Activated naive CD4-positive, alpha-beta T cell treated with anti-CD3 and anti-CD28 coated beads, Interleukin-2, amount 50 U/mL, for 72 hours (primary cell): ENCODE results near the gene SBF2. TPM values are rescaled to one million over a fixed set of nuclear protein-coding genes. Genes with fewer than 3 reads are reported as not detected.
"Not testable (repeated sequence)": the region's sequence is repeated elsewhere in the genome, so short reads cannot be mapped to it uniquely, and the experiment has no call there.

ENCODE experiments used
- ATAC-seq, 2 donors: fragments of 150-1000 bp; cut with Tn5 transposase; 2 replicates each; pipeline ENCODE4 v1.10.0; 2021; ENCODE audit warnings: mild to moderate bottlenecking in 2 of 2, moderate library complexity in 2 of 2
- DNase-seq, 2 donors: peaks; one replicate each; pipeline ENCODE4 v3.0.0; 2021 to 2022; ENCODE audit warnings: low spot score in 2 of 2
- H3K27ac Mint-ChIP-seq, 2 donors: one replicate each; pipeline ENCODE4 v1.8.0; 2022; ENCODE audit warnings: mild to moderate bottlenecking in 2 of 2, mixed read lengths in 2 of 2
- H3K36me3 Mint-ChIP-seq, 2 donors: one replicate each; pipeline ENCODE4 v1.8.0; 2022; ENCODE audit warnings: mixed read lengths in 2 of 2
- H3K9me3 Mint-ChIP-seq, 2 donors: one replicate each; pipeline ENCODE4 v1.8.0; 2022; ENCODE audit warnings: mixed read lengths in 2 of 2
- total RNA-seq, 2 donors: library from RNA; stranded (reverse); gene quantifications; one replicate each; pipeline ENCODE4 v1.2.3, GENCODE V29; 2022

The SBF2 gene
- total RNA-seq, 2 donors from 2014 or later: 17.8 to 33.2 TPM

DNA sequence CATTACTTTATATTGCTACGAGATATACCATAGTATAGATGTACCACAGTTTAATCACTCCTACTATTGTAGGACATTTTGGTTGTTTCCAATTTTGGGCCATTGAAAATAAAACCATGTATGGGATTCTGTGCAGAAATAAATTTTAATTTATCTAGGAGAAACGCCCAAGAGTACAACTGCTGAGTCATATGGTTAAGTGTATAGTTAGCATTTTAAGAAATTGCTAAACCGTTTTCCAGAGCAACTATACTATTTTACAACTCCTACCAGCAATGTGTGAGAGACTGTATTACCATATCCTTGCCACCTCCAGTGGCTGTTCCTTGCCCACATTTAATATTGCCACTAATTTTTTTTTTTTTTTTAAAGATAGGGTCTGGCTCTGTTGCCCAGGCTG is 163.1 kb downstream of the SBF2 start:
- no peak for ATAC-seq
- H3K27ac Mint-ChIP-seq: no peak overlapping the region
- peaks cover 6 to 7% of the 10 kb centered on the region in 2 donors for H3K36me3 Mint-ChIP-seq
- DNase-seq: no peak
- peaks cover 6 to 17% of the 10 kb centered on the region in 2 donors for H3K9me3 Mint-ChIP-seq

DNA sequence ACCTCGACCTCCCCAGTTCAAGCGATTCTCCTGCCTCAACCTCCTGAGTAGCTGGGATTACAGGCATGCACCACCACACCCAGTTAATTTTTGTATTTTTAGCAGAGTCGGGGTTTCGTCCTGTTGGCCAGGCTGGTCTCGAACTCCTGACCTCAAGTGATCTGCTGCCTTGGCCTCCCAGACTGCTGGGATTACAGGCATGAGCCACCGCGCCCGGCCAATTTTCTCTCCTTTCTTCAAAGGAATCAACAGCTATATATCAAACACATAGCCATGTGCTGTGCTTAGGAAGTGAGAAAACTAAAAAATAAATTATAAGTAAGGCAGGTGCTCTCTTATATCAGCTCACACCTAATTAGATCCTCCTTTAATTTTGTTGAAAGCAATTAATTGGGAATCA is 164.8 kb downstream of the SBF2 start:
- not testable (repeated sequence) for ATAC-seq, DNase-seq, H3K36me3 Mint-ChIP-seq, H3K27ac Mint-ChIP-seq, H3K9me3 Mint-ChIP-seq

DNA sequence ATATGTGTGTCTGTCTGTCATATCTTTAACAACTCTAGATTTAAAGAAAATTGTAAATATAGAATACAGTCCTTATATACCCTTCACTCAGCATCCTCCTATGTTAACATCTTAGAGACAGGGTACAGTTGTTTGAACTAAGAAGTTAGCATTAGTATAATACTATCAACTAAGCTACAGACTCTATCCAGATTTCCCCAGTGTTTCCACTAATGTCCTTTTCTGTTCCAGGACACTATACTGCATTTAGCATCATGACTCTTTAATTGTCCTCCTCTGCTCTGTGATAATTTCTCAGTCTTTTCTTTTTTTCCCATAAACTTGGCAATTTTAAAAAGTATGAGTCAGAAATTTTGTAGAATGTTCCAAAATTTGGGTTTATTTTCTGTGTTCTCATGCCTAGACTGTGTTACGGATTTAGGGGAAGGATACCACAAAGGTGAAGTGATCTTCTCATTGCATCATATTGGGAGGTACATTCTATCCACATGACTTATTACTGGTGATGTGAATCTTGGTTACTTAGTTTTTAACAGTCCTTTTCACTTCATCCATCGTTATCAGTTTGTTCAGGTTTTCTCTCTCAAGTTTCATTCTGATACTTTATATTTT is 168.4 kb downstream of the SBF2 start:
- H3K36me3 Mint-ChIP-seq: no peaks in the 10 kb centered on the region
- DNase-seq (no peak), ATAC-seq (no peak)
- H3K27ac Mint-ChIP-seq: peak overlapping the region in 1 of 2 donors; percentile 61
- H3K9me3 Mint-ChIP-seq: no peaks in the 10 kb centered on the region

DNA sequence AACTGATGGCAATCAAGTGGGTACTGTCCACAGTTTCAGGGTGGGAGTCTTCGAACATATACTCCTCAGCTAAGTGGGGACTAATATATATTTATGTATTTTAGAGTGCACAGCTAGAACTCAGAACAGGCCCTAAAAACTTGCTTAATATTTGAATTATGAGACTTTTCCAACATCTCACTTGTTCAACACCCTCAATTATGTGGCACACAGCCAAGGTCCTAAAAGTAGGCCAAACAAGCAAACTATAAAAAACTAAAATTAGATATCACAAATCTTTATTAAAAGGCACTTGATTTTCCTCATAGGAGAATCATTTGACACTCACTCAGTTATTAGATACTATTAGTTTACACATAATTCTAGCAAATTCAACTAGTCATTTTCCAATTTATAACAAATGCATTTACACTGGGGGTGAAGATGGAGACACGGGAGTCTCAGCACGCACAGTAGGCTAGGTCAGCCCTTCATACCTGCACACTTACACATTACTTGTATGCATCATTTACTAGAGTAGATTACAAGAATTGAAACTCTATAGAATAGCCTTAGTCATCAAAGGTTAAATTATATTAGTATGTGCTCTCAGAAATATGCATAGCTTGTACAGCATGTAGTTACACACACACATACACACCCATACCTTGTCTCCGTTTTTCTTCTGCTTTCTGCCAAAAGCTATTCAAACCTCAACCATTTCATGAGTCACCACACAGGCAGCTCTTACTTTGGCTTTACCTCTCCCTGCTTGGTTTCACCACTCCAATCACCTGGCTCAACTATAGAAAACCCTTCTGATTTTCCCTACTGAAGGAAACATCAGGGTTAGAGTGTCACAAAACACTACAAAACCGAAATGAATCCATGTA is 171.5 kb downstream of the SBF2 start:
- Mint-ChIP-seq H3K36me3 (no peaks in the 10 kb centered on the region), H3K27ac (no peak overlapping the region), H3K9me3 (no peaks in the 10 kb centered on the region)
- ATAC-seq: peak; percentile 54 to 98
- no peak for DNase-seq

DNA sequence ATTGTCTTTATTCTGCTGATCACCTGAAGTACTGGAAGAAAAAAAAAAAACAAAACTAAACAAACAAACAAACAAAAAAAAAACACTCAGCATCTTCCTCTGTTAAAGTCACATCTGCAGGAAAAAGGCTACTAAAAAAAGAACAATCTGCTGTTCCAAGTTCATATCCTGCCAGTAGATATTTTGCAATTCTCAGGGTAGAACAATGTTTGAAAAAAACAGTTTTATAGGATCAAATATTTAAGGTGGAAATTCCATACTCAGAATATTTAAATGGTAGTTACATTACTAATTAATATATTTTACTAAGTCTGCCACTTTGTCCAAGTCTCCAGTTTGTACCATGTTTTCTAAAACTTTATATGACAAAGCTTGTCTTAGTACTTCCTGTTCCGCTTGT is 175.2 kb downstream of the SBF2 start:
- Mint-ChIP-seq H3K27ac (no peak overlapping the region), H3K9me3 (peaks cover 0 to 5% of the 10 kb centered on the region in 2 donors), H3K36me3 (peaks cover 0 to 4% of the 10 kb centered on the region in 2 donors)
- ATAC-seq (no peak), DNase-seq (no peak)

DNA sequence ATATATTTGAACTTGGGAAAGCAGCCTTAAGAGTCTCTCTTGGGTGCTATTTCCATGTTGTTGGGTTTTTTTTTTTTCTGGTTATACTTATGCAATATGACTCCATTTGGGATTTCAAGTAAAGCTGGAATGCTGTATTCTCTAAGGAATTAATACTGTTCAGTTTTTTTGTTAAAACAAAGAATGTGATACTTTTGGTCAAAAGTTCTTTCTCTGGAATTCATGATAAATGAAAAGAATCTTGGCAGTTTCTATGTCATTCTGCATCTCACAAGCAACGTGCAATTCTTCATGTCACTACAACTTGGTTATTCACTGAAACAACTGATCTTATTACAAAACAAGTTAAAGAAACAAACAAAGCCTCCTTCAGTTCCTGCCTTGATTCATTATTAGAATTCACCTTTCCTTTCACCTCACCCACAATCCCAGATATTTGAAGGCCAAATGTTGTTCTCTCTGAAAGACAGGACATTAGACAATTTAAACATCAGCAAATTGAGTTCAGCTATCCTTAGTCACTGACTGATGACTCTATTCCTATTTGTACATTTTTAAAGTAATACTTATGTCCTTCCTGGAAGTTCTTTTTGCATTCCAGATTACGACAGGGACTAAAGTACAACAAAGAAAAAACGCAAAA is 176.2 kb downstream of the SBF2 start:
- peaks cover 0 to 4% of the 10 kb centered on the region in 2 donors for H3K36me3 Mint-ChIP-seq
- H3K27ac Mint-ChIP-seq: no peak overlapping the region
- peaks cover 0 to 5% of the 10 kb centered on the region in 2 donors for H3K9me3 Mint-ChIP-seq
- no peak for DNase-seq
- no peak for ATAC-seq

DNA sequence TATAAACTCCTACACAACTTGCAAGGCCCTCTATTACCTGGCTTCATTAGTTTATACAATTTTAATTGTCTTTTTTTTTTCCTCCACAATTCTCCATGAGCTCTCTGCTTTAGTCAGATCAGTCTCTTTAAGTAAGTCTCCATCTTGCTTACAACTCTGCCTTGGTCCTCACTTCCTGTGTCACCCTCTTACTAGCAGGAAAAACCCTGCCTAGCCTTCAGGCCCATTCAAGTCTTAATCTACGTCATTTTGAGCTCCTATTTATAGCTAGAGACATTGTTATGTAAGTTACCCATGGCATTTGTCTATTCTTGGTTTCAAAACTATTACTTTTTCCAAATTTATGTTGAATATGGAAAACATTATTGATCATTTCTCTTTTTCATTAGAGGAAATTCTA is 177.4 kb downstream of the SBF2 start:
- ATAC-seq (no peak), DNase-seq (no peak)
- H3K27ac Mint-ChIP-seq: no peak overlapping the region
- peaks cover 0 to 4% of the 10 kb centered on the region in 2 donors for H3K36me3 Mint-ChIP-seq
- peaks cover 0 to 9% of the 10 kb centered on the region in 2 donors for H3K9me3 Mint-ChIP-seq

DNA sequence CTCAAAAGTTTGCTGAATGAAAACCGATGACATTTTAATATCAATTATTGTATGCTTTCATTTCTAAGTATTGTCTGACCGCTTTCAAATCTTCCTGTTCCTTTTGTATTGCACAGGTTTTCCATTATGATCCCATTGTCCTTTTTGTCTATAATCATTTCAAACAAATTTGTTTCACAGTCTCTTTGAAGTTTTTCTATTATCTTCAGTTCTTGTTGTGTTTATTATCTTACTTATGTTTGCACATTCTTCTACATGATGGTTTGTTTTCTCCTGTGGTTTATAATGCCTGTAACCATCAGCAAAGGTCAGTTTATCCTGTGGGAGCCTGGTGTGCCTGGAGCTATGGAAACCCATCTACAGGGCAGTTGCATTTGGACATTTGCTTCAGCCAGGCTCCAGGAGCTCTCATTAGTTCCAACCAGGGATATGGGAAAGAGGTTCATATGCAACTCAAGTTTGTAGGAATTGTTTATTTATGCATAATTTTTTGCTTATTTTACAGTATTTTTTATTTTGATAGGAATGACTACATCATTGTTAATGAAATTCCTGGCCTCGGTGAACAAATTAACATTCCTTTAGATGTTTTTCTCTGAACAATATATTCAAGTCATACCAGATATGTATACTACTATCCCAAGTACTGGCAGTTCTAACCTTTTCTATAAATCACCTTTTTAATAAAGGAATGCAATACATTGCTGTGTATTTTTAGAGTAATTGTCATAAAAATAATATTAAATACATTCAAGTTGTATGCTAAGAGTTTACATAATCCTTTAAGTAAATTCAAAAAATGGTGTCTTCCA is 179.2 kb downstream of the SBF2 start:
- no peak for DNase-seq
- peaks cover 0 to 9% of the 10 kb centered on the region in 2 donors for H3K9me3 Mint-ChIP-seq
- H3K36me3 Mint-ChIP-seq: peaks cover 0 to 4% of the 10 kb centered on the region in 2 donors
- no peak overlapping the region for H3K27ac Mint-ChIP-seq
- no peak for ATAC-seq

DNA sequence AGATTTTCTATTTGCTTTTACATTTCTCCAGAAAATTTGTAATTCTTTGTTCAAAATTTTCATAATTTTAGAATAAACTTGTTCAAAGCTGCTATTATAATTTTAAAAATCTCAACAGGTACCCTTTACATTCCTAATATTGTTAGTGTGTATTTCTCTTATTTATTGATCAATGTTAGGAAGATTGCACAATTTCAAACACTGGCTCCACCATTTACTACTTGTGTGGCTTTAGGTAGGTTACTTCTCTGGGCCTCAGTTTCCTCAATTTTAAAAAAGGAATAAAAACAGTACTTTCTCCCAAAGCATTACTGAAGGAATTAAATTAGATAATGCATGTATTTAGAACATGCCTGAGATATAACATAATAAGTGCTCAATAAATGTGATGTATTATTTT is 180.2 kb downstream of the SBF2 start:
- no peak for DNase-seq

DNA sequence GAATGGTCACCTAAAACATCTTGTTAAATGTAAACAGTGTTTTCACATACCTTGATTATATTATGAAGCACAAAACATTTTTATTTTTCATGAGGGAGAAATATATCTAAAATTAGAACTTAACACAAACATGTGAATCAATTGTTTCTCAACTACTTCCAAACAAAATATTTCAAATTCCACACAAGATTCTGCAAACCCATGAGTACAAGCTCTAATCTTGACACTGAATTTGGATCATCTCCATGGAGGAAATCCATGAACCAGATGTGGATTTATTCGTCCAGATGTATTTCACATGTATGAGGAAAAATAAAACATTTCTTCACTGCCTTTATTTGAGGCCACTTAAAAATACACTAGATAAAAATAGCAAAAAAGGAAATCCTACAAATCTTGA is 184.2 kb downstream of the SBF2 start:
- Mint-ChIP-seq H3K9me3 (peaks cover 0 to 3% of the 10 kb centered on the region in 2 donors), H3K36me3 (no peaks in the 10 kb centered on the region), H3K27ac (no peak overlapping the region)
- ATAC-seq (no peak), DNase-seq (no peak)

More for the DNA sequence above, 180.2 kb downstream of the SBF2 start:
- H3K27ac Mint-ChIP-seq: no peak overlapping the region
- H3K9me3 Mint-ChIP-seq: peaks cover 0 to 9% of the 10 kb centered on the region in 2 donors
- no peak for ATAC-seq
- peaks cover 0 to 4% of the 10 kb centered on the region in 2 donors for H3K36me3 Mint-ChIP-seq

DNA sequence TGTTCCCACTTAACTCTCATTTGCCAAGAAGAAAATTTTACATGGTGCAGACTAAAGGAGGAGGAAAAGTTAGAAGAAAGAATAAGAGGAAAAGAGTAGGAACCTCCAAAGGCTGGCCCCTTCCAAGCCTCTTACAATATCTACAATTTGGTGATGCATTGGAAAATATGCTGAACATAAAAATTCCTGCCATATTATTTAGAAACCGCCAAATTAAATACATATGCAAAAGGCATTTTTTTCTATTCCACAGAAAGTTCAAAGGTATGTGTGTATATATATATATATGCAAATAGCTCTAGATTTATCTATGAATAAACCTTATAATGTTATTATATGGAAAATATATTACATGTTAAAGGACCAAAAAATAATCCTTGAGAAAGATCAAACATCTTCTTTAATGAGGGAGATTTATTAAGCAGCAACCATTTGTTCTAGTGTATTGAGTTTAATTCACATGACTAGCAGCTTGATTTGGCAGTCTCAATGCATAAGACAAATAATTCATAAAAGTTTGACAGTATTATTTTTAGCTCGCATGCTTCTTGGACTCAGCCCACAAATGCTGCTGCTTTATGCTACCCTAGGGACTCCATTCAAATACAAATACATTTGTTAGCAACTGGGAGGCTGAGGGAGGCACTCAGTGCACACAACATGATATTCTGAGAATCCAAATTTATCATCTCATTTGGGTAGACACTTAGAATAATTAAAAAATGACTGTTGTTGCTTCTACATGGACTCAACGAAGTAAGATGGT is 184.9 kb downstream of the SBF2 start:
- H3K27ac Mint-ChIP-seq: no peak overlapping the region
- DNase-seq (no peak), ATAC-seq (no peak)
- H3K36me3 Mint-ChIP-seq: no peaks in the 10 kb centered on the region
- peaks cover 0 to 3% of the 10 kb centered on the region in 2 donors for H3K9me3 Mint-ChIP-seq

DNA sequence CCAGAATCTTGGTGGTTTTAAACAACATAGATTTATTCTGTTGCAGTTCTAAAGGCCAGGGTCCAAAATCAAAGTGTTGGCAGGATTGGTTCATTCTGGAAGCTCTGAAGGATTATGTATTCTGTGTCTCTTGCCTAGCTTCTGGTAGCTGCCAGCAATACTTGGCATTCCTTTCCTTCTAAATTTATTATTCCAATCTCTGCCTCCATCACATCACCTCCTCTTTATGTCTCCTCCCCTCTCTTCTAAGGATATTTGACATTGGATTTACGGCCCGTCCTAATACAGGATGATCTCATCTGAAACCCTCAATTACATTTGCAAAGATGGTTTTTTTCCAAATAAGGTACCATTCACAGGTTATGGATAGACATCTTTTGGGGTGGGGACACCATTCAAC is 186.5 kb downstream of the SBF2 start:
- ATAC-seq (no peak), DNase-seq (no peak)
- no peaks in the 10 kb centered on the region for H3K36me3 Mint-ChIP-seq
- H3K27ac Mint-ChIP-seq: no peak overlapping the region
- peaks cover 0 to 3% of the 10 kb centered on the region in 2 donors for H3K9me3 Mint-ChIP-seq

DNA sequence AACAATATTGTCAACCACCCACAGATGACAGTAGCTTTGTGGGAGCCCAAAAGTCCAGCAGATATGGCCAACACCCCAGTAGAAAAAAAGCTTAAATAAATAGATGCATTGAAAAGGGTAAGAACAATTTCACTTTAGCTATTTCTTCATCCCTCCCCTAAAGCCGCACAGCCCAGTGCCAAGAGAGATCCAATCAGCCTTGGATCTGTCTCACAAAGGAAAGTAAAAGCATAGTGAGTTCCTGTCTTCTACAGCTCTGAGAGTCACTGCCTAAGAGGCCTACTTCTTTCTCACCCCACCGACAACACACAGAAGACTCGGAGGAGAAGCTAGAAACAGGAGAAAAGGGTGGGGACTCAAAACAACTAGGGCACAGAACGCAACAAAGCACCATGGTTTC is 196.4 kb downstream of the SBF2 start:
- Mint-ChIP-seq H3K36me3 (peaks cover 10 to 32% of the 10 kb centered on the region in 2 donors), H3K9me3 (peaks cover 13 to 19% of the 10 kb centered on the region in 2 donors), H3K27ac (no peak overlapping the region)
- DNase-seq: no peak
- ATAC-seq: no peak

DNA sequence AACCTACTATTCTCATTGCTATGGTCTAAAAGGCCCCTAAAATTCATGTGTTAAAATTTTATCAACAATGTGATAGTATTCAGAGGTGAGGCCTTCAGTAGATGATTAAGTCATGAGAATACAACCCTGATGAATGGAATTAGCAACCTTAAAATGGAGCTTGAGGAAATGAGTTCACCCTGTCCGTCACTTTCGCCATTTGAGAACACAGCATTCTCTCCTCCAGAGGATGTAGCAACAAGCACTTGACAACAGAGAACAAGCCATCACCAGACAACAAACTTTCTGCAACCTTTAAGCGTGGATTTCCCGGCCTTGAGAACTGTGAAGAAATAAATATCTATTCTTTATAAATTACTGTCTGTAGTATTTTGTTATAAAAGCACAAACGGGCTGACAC is 197.0 kb downstream of the SBF2 start:
- DNase-seq: no peak
- Mint-ChIP-seq H3K27ac (no peak overlapping the region), H3K36me3 (peaks cover 10 to 32% of the 10 kb centered on the region in 2 donors), H3K9me3 (peaks cover 13 to 19% of the 10 kb centered on the region in 2 donors)
- no peak for ATAC-seq

DNA sequence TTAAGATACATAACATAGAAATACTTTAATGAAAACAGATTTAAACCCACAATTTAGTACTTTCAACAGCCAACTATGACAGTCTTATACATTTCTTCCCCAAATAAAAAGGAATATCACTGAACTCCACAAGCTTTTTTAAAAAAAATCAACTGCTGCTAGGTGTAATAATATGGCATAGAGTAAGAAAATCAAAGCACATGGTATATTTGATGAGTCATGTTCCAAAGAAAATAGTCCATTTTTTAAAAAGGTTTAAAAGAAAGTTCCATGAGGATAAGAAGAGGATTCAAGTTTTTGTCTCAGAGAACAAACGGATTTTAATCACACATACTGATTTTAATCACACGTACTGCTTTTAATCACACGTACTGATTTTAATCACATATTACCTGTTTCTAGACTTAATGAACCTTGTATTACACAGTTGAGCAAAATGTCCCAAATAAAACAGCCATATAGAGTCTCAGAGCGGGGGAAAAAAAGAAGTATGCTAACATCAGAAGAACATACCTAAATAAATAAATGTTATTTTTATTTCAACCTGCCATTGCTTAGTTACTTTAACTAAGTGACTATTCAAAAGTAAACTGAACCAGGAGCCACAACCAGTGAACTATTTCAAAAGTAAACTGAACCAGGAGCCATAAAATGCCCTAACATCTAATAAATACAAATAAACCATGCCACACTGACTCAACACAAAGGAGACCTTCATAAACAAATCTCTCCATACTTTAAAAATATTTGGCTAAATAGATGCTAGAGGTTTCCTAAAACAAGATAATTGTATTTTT is 198.4 kb downstream of the SBF2 start:
- DNase-seq: no peak
- H3K27ac Mint-ChIP-seq: no peak overlapping the region
- ATAC-seq: peak in 1 of 2 donors; percentile 81

More for the DNA sequence above, 198.4 kb downstream of the SBF2 start:
- peaks cover 10 to 19% of the 10 kb centered on the region in 2 donors for H3K36me3 Mint-ChIP-seq
- peaks cover 13% of the 10 kb centered on the region in 2 donors for H3K9me3 Mint-ChIP-seq
